AG04450 (cell line): ENCODE data around the gene IER2. TPM values are rescaled to one million over a fixed set of nuclear protein-coding genes. Genes with fewer than 3 reads are reported as not detected.

Experiments
- CTCF ChIA-PET: fragments of 300-600, 350-600 bp; formaldehyde crosslinking; extraction: SDS; loops from one replicate; lab custom pipeline; 2022; ENCODE audit warnings: antibody characterized with exemption, inconsistent platforms; lab: Charles Lee
- POLR2A ChIA-PET: fragments of 350-600 bp; formaldehyde crosslinking; extraction: SDS; loops from one replicate; lab custom pipeline; 2021; ENCODE audit warnings: antibody characterized with exemption, inconsistent platforms; lab: Yijun Ruan, JAX
- DNase-seq: peaks from one replicate; pipeline ENCODE4 v3.0.0-alpha.2; 2011; ENCODE audit warnings: low read depth, low spot score
- H3K27ac ChIP-seq: one replicate; pipeline ENCODE4 v1.5.1; 2012; ENCODE audit warnings: low read depth, low read length, control low read depth
- H3K27me3 ChIP-seq: one replicate; pipeline ENCODE4 v1.6.0; 2012; ENCODE audit warnings: low read length; ENCODE audit not compliant: control insufficient read depth, insufficient read depth
- H3K4me3 ChIP-seq: 2 replicates; pipeline ENCODE4 v1.5.1; 2011; ENCODE audit warnings: mild to moderate bottlenecking, low read depth, low read length, control low read depth
- H3K9me3 ChIP-seq: 2 replicates; pipeline ENCODE4 v1.5.1; 2012; ENCODE audit warnings: low read length; ENCODE audit not compliant: control insufficient read depth, insufficient read depth
- CTCF ChIP-seq: IDR thresholded peaks from 2 replicates; pipeline ENCODE4 v1.5.1; 2011; ENCODE audit warnings: low read depth, low read length, control low read depth, inconsistent platforms
- polyA plus RNA-seq: library from polyadenylated mRNA; depleted of rRNA; stranded (reverse); fragments of >200 nt; gene quantifications from 2 replicates; pipeline ENCODE4 v1.2.3, GENCODE V29; 2011

IER2 gene
- polyA plus RNA-seq, 1 experiment, result 15.3 TPM

- ChIA-PET CTCF (interaction anchor here (0.5 to 1.4 kb wide), 3 partner anchors 22 to 163 kb away, joined by 3 to 9 read pairs (median 4); partner anchors contain the start of genes IER2 and STX10), POLR2A (no interaction called here)
- Histone ChIP-seq H3K27me3 (no peaks in the 10 kb centered on the region), H3K27ac (no peak overlapping the region), H3K9me3 (no peaks in the 10 kb centered on the region), H3K4me3 (no peak overlapping the region)
- TF ChIP-seq CTCF, result no peak
- DNase-seq, result no peak
Observed at GRCh38 chr19:13127811-13128575, 22.2 kb upstream of the IER2 start.

- no peaks in the 10 kb centered on the region for H3K27me3 ChIP-seq
- DNase-seq, result no peak
- no peak overlapping the region for H3K27ac ChIP-seq
- ChIA-PET CTCF (interaction anchor here (0.6 to 0.8 kb wide), 2 partner anchors 149 to 163 kb away, joined by 3 read pairs; no protein-coding TSS in a partner anchor), POLR2A (no interaction called here)
- no peak for TF ChIP-seq CTCF
- no peak overlapping the region for H3K4me3 ChIP-seq
- no peaks in the 10 kb centered on the region for H3K9me3 ChIP-seq
Observed at GRCh38 chr19:13128583-13128982, 21.6 kb upstream of the IER2 start.

- no peak for TF ChIP-seq CTCF
- no peak overlapping the region for H3K27ac ChIP-seq
- no peak for DNase-seq
- ChIA-PET POLR2A (no interaction called here), CTCF (interaction anchor here (0.8 kb wide), 1 partner anchor 164 kb away, joined by 3 read pairs; no protein-coding TSS in a partner anchor)
- no peaks in the 10 kb centered on the region for H3K9me3 ChIP-seq
- H3K27me3 ChIP-seq, result no peaks in the 10 kb centered on the region
- no peak overlapping the region for H3K4me3 ChIP-seq
Observed at GRCh38 chr19:13129384-13129783, 20.8 kb upstream of the IER2 start.

- Histone ChIP-seq H3K27ac (no peak overlapping the region), H3K27me3 (no peaks in the 10 kb centered on the region), H3K4me3 (no peak overlapping the region), H3K9me3 (no peaks in the 10 kb centered on the region)
- ChIA-PET POLR2A (no interaction called here), CTCF (interaction anchor here (1.0 to 1.4 kb wide), 2 partner anchors 153 to 166 kb away, joined by 3 to 5 read pairs; no protein-coding TSS in a partner anchor)
- DNase-seq, result no peak
- no peak for TF ChIP-seq CTCF
Observed at GRCh38 chr19:13130886-13131490, 19.2 kb upstream of the IER2 start.
